ENCODE measurements around the gene HAUS8.

- TF ChIP-seq CTCF (IDR thresholded peaks at IDR 0.05) (peak; percentile 31), EZH2 (IDR thresholded peaks at IDR 0.05; ENCODE audit: borderline replicate concordance, insufficient read depth, low read depth, low read length, poor library complexity, severe bottlenecking) (no peak)
Observed at GRCh38 chr19:17103177-17103576, 27.9 kb upstream of the HAUS8 start.
